NCI-H2227 treated with DMSO at 0.1 percent for 48 hours (cell line): ENCODE measurements around the gene GDF7.

Experiments
- DNase-seq: peaks from one replicate; lab custom pipeline; 2025; lab: John Stamatoyannopoulos, UW

Gene GDF7

DNA sequence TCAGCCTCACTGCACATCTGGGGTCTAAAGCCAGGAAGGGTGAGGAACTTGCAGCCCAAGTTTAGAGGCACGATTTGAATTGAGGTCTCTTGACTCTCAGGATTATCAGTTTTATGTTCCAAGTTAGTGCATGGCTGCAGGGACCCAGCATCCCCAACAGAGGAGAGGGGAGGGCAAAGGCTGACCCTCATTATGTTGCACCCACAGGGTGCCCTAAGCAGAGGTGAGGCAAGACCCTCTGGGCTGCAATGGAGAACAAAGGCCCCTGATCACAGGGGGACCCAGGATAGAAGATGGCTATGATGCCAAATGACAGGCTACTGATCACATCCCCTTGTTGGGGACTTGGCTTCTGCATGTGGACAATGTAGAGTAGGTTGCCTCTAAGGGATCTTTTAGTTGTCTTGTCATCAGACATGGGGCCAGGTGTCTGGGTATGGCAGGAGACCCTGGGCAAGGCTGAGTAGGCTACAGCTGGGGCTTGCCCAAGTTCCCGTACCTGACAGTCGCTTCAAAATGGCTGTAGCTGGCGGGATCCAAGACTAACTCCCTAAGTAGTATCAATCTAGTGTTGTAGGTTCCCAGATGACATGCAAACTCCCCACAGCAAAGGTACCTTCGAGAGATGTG is 4.5 kb upstream of the GDF7 start:
- DNase-seq = no peak

GRCh38 chr2:20663196-20664070 is 3.5 kb upstream of the GDF7 start:
- DNase-seq = no peak

- DNase-seq = no peak
Measured at GRCh38 chr2:20664071-20664390, 2.9 kb upstream of the GDF7 start.

- no peak for DNase-seq
Measured at GRCh38 chr2:20664431-20665242, 2.3 kb upstream of the GDF7 start.

DNA sequence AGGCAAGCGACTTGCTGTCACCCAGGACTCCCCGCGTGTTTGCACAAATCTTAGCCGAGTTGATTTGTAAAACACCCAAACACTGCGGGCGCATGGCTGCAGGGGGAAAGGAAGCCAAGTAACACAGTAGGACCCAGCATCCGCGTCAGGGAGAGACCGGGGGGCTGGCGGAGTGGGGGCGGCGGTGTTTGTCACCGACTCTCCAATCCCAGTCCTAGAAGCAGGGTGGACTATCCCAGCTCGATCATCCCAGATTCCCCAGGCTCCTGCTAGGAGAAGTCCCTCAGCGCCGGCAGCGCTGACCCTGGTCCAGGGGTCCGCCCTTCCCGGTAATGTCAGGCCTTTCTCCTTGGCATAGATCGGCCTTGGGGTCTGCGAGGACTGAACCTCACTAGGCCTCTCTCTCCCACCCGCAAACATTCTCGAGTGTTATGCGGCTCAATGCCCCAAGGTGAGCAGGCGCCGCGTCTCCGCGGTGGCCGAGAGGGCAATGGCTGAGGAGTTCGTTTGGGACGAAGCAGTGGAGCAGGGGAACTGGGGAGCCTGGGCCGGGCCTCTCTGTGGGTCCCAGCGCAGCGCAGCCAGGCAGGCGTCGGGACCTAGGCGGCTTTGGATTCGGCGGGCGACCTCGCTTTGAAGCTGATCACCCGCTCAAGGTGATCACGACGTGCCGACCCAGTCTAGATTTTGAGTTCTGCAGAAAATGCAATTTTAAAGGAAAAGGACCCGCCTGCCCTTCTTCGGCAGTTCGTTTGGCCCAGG is 1.5 kb upstream of the GDF7 start:
- no peak for DNase-seq

DNA sequence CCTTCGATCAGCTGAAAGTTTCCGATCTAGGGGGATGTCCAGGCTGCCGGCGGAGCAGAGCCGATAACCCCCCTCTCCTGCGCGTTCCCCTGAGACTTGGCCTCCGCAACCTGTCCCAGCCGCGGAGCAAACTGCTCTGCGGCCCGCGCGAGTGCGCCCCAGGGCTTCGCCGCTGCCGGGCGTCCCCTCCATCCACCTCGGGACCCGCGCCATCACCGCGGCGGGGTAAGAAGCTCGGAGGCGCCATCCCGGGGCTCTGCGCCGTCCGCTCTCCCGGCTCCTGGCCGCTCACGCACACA is 990 bp upstream of the GDF7 start:
- DNase-seq = no peak

GRCh38 chr2:20667151-20667530 is 197 bp downstream of the GDF7 start:
- no peak for DNase-seq

DNA sequence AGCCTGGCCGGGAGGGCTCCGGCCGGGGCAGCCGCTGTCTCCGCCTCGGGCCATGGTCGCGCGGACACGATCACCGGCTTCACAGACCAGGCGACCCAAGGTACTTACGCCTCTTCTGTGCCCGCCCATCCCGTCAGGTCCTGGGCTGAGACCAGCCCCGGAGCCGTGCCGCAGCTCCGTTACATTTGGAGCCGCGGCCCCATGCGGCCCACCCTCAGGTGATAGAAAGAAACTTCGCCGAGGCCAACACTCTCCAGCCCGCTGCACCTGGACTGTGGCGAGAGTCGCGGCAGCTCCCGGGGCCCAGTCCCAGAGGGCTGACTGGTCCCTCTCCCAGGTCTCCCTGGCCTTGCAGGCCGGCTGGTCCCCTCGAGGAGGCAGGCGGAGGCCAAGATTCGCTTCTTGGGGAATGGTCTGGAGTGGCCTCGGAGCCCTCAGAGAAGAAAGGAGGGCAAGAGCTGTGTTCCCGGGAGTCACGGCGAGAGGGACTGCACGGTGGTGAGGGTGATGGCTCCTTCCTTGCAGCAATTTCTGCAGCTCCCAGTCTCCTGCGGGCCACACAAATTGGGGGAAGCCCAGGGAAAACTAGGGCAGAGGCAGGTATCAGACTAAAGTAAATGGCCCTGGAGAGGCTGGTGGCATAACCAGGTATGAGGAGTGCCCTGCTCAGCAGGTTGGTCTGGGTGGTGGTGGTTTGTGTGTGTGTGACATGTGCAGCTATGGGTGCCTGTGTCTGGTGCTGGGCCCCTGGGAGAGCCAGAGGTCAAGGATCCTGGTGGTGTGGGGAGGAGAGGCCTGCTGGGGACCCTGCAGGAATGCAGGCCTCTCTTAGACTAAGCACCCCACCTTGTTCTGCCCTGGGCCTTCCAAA is 822 bp downstream of the GDF7 start:
- no peak for DNase-seq

DNA sequence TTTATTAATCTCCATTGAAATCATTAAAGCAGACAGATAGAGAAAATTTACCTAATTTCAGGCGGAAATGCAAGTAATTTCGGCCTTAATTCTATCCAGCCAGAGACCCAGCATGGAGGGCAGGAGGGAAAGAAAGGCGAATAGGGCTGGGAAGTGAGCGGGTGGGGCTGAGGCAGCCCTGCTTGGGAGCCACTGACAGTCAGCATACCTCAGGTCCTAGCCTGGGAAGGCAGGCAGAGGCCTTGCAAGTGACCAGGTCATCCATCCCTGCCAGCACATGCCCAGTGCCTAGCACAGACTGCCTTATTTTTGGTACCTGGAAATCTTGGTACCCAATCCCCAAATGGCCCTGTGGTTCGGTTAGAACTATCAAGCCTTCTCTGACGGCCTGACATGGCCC is 1.5 kb downstream of the GDF7 start:
- DNase-seq = no peak

GRCh38 chr2:20668871-20669475 is 2.0 kb downstream of the GDF7 start:
- no peak for DNase-seq

- DNase-seq = no peak
Measured at GRCh38 chr2:20669562-20670314, 2.8 kb downstream of the GDF7 start.

DNA sequence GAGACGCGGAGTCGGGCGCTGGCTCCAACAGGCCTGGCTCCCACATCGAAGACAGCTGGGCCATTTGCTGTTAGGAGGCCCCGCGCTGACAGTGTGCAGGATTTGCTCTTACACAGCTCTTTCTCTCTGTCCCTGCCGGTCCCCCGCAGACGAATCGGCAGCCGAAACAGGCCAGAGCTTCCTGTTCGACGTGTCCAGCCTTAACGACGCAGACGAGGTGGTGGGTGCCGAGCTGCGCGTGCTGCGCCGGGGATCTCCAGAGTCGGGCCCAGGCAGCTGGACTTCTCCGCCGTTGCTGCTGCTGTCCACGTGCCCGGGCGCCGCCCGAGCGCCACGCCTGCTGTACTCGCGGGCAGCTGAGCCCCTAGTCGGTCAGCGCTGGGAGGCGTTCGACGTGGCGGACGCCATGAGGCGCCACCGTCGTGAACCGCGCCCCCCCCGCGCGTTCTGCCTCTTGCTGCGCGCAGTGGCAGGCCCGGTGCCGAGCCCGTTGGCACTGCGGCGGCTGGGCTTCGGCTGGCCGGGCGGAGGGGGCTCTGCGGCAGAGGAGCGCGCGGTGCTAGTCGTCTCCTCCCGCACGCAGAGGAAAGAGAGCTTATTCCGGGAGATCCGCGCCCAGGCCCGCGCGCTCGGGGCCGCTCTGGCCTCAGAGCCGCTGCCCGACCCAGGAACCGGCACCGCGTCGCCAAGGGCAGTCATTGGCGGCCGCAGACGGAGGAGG is 3.5 kb downstream of the GDF7 start:
- DNase-seq = no peak

GRCh38 chr2:20671036-20671735 is 4.2 kb downstream of the GDF7 start:
- DNase-seq = no peak

GRCh38 chr2:20671736-20672080 is 4.8 kb downstream of the GDF7 start:
- no peak for DNase-seq

DNA sequence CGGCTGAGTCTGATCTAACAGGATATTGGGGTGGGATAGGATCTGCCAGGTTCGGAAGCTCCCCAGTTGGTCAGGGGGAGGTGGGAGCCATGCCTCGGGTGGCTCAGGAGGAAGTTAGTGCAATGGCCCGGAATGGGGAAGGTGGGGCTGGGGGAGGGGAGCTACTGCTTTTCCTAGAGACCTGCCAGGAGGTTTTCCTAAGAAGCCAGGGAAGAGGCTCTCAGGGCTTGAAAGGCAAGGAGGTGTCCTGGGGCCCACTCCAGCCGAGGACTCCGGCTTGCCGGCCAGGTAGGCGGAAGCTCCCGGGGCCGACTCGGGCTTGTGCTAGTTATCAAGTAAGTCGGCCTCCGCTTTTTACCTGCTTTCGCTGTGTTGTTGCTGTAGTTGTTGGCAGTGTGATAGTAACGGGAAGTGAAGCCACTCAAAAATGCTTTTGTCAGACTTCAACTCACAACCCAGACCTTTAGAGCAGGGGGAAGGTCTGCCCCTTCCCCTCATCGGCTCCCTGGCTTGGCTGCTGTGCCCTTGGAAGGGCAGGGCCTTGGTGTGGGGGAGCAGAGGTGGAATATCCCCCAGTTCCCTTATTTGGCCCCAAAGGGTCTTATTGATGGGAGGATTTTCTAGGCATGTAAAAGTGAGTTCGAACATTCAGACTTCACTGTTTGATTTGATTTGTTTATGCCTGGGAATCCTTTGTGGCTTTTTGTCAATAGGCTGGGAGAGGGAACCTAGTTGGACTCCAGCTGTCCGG is 5.4 kb downstream of the GDF7 start:
- DNase-seq = no peak

- DNase-seq = no peak
Measured at GRCh38 chr2:20673686-20674308, 6.9 kb downstream of the GDF7 start.

DNA sequence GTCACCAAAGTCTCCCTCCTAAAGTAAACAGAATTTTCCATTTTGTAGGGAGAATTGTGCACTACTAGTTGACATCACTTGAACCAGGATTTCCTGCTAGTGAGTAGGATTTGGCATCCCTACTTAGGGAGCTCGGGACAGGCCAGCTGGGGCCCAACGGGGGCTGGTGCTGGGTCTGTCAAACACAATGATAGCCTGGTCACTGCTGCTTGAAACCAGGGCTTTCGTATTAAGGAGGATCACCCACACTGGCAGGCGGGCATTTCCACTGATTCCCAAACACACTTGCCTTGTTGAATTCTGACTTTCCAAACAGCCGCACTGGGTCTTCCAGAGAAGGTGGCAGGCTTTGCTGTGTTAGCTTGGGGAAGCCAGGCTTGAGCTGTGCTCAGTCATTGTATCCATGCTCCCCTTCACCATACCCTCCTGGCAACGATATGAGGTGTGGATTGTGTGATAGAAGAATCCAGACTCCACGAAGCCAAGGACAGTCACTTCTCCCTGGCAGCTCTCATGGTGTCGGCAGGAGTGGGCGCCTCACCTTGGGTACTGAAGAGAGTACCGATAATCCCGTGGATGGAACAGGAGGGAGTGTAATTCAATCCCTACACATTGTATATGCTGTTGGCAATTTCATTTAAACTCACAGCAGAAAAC is 7.5 kb downstream of the GDF7 start:
- DNase-seq = no peak
